A549 (cell line): Measurements from ENCODE around the gene UVRAG. TPM values are rescaled to one million over a fixed set of nuclear protein-coding genes. Genes with fewer than 3 reads are reported as not detected.

Experiments used
- ATAC-seq, 2 experiments: fragments of 200-7000 bp in 1 of 2; fragments of >200 bp in 1 of 2; cut with Nextera tagmentation in 1 of 2; cut with Tn5 transposase in 1 of 2; 3 replicates each; pipeline versions ENCODE4 v1.8.0 to v1.9.1; 2018 to 2020; ENCODE audit warnings: mild to moderate bottlenecking in 1 of 2, moderate library complexity in 1 of 2
- CTCF ChIA-PET: fragments of 300-600 bp; sonication (Branson Sonifier 250); formaldehyde crosslinking; extraction: SDS; loops from one replicate; lab custom pipeline; 2021; ENCODE audit warnings: antibody characterized with exemption, inconsistent platforms; lab: Yijun Ruan, JAX
- POLR2A ChIA-PET: fragments of 350-600 bp; formaldehyde crosslinking; extraction: SDS; loops from one replicate; lab custom pipeline; 2021; ENCODE audit warnings: antibody characterized with exemption, inconsistent platforms; lab: Yijun Ruan, JAX
- DNase-seq, 2 experiments: peaks; one replicate each; pipeline versions ENCODE4 v3.0.0 to v3.0.0-alpha.2; 2011 to 2016; ENCODE audit warnings: low read depth in 1 of 2, low spot score in 1 of 2
- FAIRE-seq: peaks from 2 replicates; lab custom pipeline; 2011; peaks lifted over from hg19 to GRCh38; lab: Jason Lieb, UNC
- H3K27ac ChIP-seq, 2 experiments: fragments of >200 bp; sonication (Bioruptor Twin); formaldehyde crosslinking; 3 replicates each; pipeline ENCODE4 v1.5.1; 2016 to 2017
- H3K4me1 ChIP-seq: fragments of >200 bp; sonication (Bioruptor Twin); formaldehyde crosslinking; 3 replicates; pipeline ENCODE4 v1.6.1; 2016
- H3K4me2 ChIP-seq: fragments of >200 bp; sonication (Bioruptor Twin); formaldehyde crosslinking; 3 replicates; pipeline ENCODE4 v1.6.1; 2016
- H3K4me3 ChIP-seq: fragments of >200 bp; sonication (Bioruptor Twin); formaldehyde crosslinking; 3 replicates; pipeline ENCODE4 v1.5.1; 2016
- H3K9me3 ChIP-seq: fragments of >200 bp; sonication (Bioruptor Twin); formaldehyde crosslinking; 3 replicates; pipeline ENCODE4 v1.6.1; 2016
- BHLHE40 ChIP-seq: IDR thresholded peaks from 2 replicates; pipeline ENCODE4 v1.6.1; 2012; ENCODE audit warnings: low read depth, low read length, inconsistent platforms
- CHD2 ChIP-seq: fragments of 150-350 bp; IDR thresholded peaks from 2 replicates; pipeline ENCODE4 v1.6.1; 2014; ENCODE audit warnings: low read length; ENCODE audit not compliant: partially characterized antibody
- CHD4 ChIP-seq: fragments of 200-600 bp; sonication (generic); IDR thresholded peaks from 2 replicates; pipeline ENCODE4 v1.6.1; 2016; ENCODE audit warnings: antibody characterized with exemption, mild to moderate bottlenecking, borderline replicate concordance
- CTCF ChIP-seq: fragments of >200 bp; sonication (Bioruptor Twin); formaldehyde crosslinking; IDR thresholded peaks from 3 replicates; pipeline ENCODE4 v1.5.1; 2016
- EP300 ChIP-seq, 2 experiments: fragments of >200 bp; sonication (Bioruptor Twin); formaldehyde crosslinking; IDR thresholded peaks; 2 replicates in 1 of 2; 3 replicates in 1 of 2; pipeline ENCODE4 v1.6.1; 2016 to 2017
- FOSL2 ChIP-seq, 2 experiments: fragments of 450-650 bp in 1 of 2; fragments of >200 bp in 1 of 2; sonication (Bioruptor Twin) in 1 of 2; formaldehyde crosslinking; IDR thresholded peaks; 2 replicates each; pipeline versions ENCODE4 v1.5.0 to v1.6.1; 2016 to 2020; ENCODE audit warnings: mild to moderate bottlenecking in 1 of 2, moderate library complexity in 1 of 2
- HDAC2 ChIP-seq: fragments of 200-600 bp; sonication (generic); IDR thresholded peaks from 2 replicates; pipeline ENCODE4 v1.6.1; 2016
- HEYL ChIP-seq: fragments of 250-450 bp; sonication (Bioruptor Pico); IDR thresholded peaks from 2 replicates; pipeline ENCODE4 v1.8.0; 2021; ENCODE audit warnings: mild to moderate bottlenecking, moderate library complexity
- HOXB13 ChIP-seq: fragments of 250-450 bp; sonication (Bioruptor Pico); IDR thresholded peaks from 2 replicates; pipeline ENCODE4 v1.5.0; 2020; ENCODE audit warnings: low read depth, mild to moderate bottlenecking, moderate library complexity
- MAFK ChIP-seq: fragments of 450-650 bp; IDR thresholded peaks from 2 replicates; pipeline ENCODE4 v1.6.1; 2014; ENCODE audit not compliant: partially characterized antibody
- MAZ ChIP-seq: fragments of 150-350 bp; IDR thresholded peaks from 2 replicates; pipeline ENCODE4 v1.6.1; 2014; ENCODE audit warnings: antibody characterized with exemption, low read depth, low read length, borderline replicate concordance
- MYC ChIP-seq: IDR thresholded peaks from 2 replicates; pipeline ENCODE4 v1.6.1; 2012; ENCODE audit warnings: mild to moderate bottlenecking, inconsistent platforms, low read length, improper control_type of control experiment, borderline replicate concordance
- NFE2L2 ChIP-seq: fragments of 150-350 bp; conservative IDR thresholded peaks from 2 replicates; pipeline ENCODE4 v1.6.1; 2014; ENCODE audit warnings: low read length
- NPAS2 ChIP-seq: fragments of 250-450 bp; sonication (Bioruptor Pico); IDR thresholded peaks from 2 replicates; pipeline ENCODE4 v1.8.0; 2022; ENCODE audit warnings: mild to moderate bottlenecking, moderate library complexity, borderline replicate concordance
- NR3C1 ChIP-seq: fragments of >200 bp; sonication (Bioruptor Twin); formaldehyde crosslinking; IDR thresholded peaks from 3 replicates; pipeline ENCODE4 v1.6.1; 2017
- PHF8 ChIP-seq: fragments of 200-600 bp; sonication (generic); IDR thresholded peaks from 2 replicates; pipeline ENCODE4 v1.6.1; 2016; ENCODE audit warnings: low read depth, mild to moderate bottlenecking, antibody characterized with exemption, moderate library complexity, borderline replicate concordance
- POLR2A ChIP-seq: IDR thresholded peaks from 2 replicates; pipeline ENCODE4 v1.6.1; 2012; ENCODE audit warnings: mild to moderate bottlenecking, low read length
- POLR2AphosphoS2 ChIP-seq: conservative IDR thresholded peaks from 2 replicates; pipeline ENCODE4 v1.6.1; 2012; ENCODE audit warnings: low read length, improper control_type of control experiment, inconsistent platforms
- RAD21 ChIP-seq, 2 experiments: fragments of >200 bp in 1 of 2; sonication (Bioruptor Twin) in 1 of 2; formaldehyde crosslinking in 1 of 2; IDR thresholded peaks in 1 of 2; conservative IDR thresholded peaks in 1 of 2; 2 replicates in 1 of 2; 3 replicates in 1 of 2; pipeline ENCODE4 v1.6.1; 2012 to 2018; ENCODE audit warnings: inconsistent platforms in 1 of 2
- RARB ChIP-seq: fragments of 250-450 bp; sonication (Bioruptor Pico); IDR thresholded peaks from 2 replicates; pipeline ENCODE4 v1.8.0; 2021; ENCODE audit warnings: mild to moderate bottlenecking, moderate library complexity
- RCOR1 ChIP-seq: fragments of 150-350 bp; IDR thresholded peaks from 2 replicates; pipeline ENCODE4 v1.6.1; 2014; ENCODE audit warnings: antibody characterized with exemption, low read length, low read depth
- RNF2 ChIP-seq: fragments of 200-600 bp; sonication (generic); IDR thresholded peaks from 2 replicates; pipeline ENCODE4 v1.6.1; 2016; ENCODE audit warnings: low read depth, mild to moderate bottlenecking, antibody characterized with exemption, moderate library complexity, borderline replicate concordance
- SREBF2 ChIP-seq: fragments of 450-650 bp; IDR thresholded peaks from 2 replicates; pipeline ENCODE4 v1.6.1; 2014; ENCODE audit warnings: mild to moderate bottlenecking, moderate library complexity
- ZC3H11A ChIP-seq: fragments of 450-650 bp; IDR thresholded peaks from 2 replicates; pipeline ENCODE4 v1.6.1; 2014; ENCODE audit warnings: antibody characterized with exemption, mild to moderate bottlenecking
- ZFP36 ChIP-seq: fragments of 450-650 bp; IDR thresholded peaks from 2 replicates; pipeline ENCODE4 v1.6.1; 2014; ENCODE audit warnings: borderline replicate concordance; ENCODE audit not compliant: partially characterized antibody
- WGBS: methylation state at CpG from one replicate; pipeline ENCODE4 v1.1.6; 2017; ENCODE audit errors: missing lambda C conversion rate; 5-methylcytosine and 5-hydroxymethylcytosine counted together
- polyA plus RNA-seq, 4 experiments: library from polyadenylated mRNA; depleted of rRNA in 3 of 4; stranded (reverse); fragments of >200 nt; fragmentation: RNase III in 1 of 4; extraction: RNeasy Plus Mini Kit Qiagen cat#74134 plus additional on column Dnase treatment in 1 of 4; gene quantifications; 2 replicates in 3 of 4; 3 replicates in 1 of 4; pipeline ENCODE4 v1.2.3, GENCODE V29; 2011 to 2017
- TF ChIP-seq, protein P1 (sequence below): IDR thresholded peaks from 2 replicates; pipeline ENCODE4 v1.6.1; 2012

UVRAG gene
- polyA plus RNA-seq, 2 of the 4 experiments (the other 2 are of a cell fraction): 6.1 to 14.1 TPM

GRCh38 chr11:75766443-75767227 lies 48.4 kb upstream of the UVRAG start:
- H3K4me2 ChIP-seq: no peak overlapping the region
- WGBS: 86% methylated on average over 4 of the region's 4 CpGs
- DNase-seq: no peak
- TF ChIP-seq POLR2A: no peak
- TF ChIP-seq ZC3H11A: no peak
- TF ChIP-seq, all 56 proteins: peak for 0
- ATAC-seq: no peak
- Histone ChIP-seq H3K27ac (no peak overlapping the region), H3K9me3 (no peaks in the 10 kb centered on the region), H3K4me3 (no peak overlapping the region), H3K4me1 (peaks cover 20% of the 10 kb centered on the region; the same call in 2 of the 3 replicates)
- POLR2A ChIA-PET: no interaction called here
- FAIRE-seq: no peak
- CTCF ChIA-PET: no interaction called here

GRCh38 chr11:75767228-75767572 lies 47.8 kb upstream of the UVRAG start:
- WGBS: 94% methylated on average over 6 of the region's 6 CpGs
- no peak overlapping the region for H3K4me2 ChIP-seq
- CTCF ChIA-PET: no interaction called here
- ATAC-seq: no peak
- no peak overlapping the region for H3K4me3 ChIP-seq
- TF ChIP-seq RCOR1 (no peak), ZC3H11A (no peak), RAD21 (conservative IDR thresholded peaks at IDR 0.05 in 1 of 2, IDR thresholded peaks at IDR 0.05 in 1 of 2) (no peak), CHD2 (no peak), MYC (no peak), POLR2AphosphoS2 (no peak), HOXB13 (CRISPR knock-in tag) (no peak), NR3C1 (no peak), ZFP36 (no peak), RARB (CRISPR knock-in tag) (no peak), BHLHE40 (no peak), EP300 (IDR thresholded peaks at IDR 0.05) (no peak), SREBF2 (no peak), FOSL2 (IDR thresholded peaks at IDR 0.05) (no peak), FOSL2 (CRISPR knock-in tag; IDR thresholded peaks at IDR 0.05) (no peak), POLR2A (no peak)
- TF ChIP-seq, protein P1, sequence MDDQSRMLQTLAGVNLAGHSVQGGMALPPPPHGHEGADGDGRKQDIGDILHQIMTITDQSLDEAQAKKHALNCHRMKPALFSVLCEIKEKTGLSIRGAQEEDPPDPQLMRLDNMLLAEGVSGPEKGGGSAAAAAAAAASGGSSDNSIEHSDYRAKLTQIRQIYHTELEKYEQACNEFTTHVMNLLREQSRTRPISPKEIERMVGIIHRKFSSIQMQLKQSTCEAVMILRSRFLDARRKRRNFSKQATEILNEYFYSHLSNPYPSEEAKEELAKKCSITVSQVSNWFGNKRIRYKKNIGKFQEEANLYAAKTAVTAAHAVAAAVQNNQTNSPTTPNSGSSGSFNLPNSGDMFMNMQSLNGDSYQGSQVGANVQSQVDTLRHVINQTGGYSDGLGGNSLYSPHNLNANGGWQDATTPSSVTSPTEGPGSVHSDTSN: no peak
- TF ChIP-seq, all 56 proteins: peak for 0
- POLR2A ChIA-PET: no interaction called here
- no peak overlapping the region for H3K27ac ChIP-seq
- no peak for DNase-seq
- H3K4me1 ChIP-seq: peaks cover 20% of the 10 kb centered on the region; the same call in 2 of the 3 replicates
- H3K9me3 ChIP-seq: no peaks in the 10 kb centered on the region
- no peak for FAIRE-seq

DNA sequence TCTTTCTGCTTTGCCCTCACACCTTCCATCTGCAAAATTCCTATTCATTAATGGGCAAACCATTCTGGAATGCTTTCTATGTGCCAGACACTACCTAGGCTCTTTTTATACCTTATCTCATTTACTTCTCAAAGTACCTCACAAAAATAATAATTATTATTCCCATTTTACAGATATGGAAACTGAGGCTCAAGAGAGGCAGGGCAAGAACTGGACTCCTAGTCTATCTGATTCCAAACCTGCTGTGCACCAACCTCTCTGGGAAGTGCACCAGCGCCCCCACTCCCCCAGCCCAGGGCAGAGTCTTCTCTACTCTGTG lies 47.3 kb upstream of the UVRAG start:
- POLR2A ChIA-PET: no interaction called here
- H3K27ac ChIP-seq: peak overlapping the region; percentile 91 to 93
- TF ChIP-seq CHD4 (no peak), POLR2A (no peak), EP300 (IDR thresholded peaks at IDR 0.05) (no peak), ZC3H11A (no peak), NFE2L2 (no peak), CTCF (no peak; the same call in 2 of the 3 replicates), HDAC2 (no peak), BHLHE40 (no peak), NPAS2 (no peak), RARB (CRISPR knock-in tag) (no peak), PHF8 (no peak), MAZ (no peak), HEYL (CRISPR knock-in tag) (no peak), RNF2 (no peak), MAFK (no peak)
- no peak for FAIRE-seq
- CTCF ChIA-PET: interaction anchor here (1.7 to 2.2 kb wide), 2 partner anchors 45 to 73 kb away, joined by 3 to 11 read pairs; no protein-coding TSS in a partner anchor
- DNase-seq: no peak
- H3K9me3 ChIP-seq: no peaks in the 10 kb centered on the region
- 31% methylated on average over 1 of the region's 1 CpG for WGBS
- no peak for ATAC-seq
- H3K4me1 ChIP-seq: peaks cover 16% of the 10 kb centered on the region; the same call in 2 of the 3 replicates
- H3K4me2 ChIP-seq: peak overlapping the region; percentile 98
- peak overlapping the region; percentile 51 for H3K4me3 ChIP-seq
